Body of pancreas (tissue), 4 donors: ENCODE measurements around the gene BLOC1S5. TPM values are rescaled to one million over a fixed set of nuclear protein-coding genes. Genes with fewer than 3 reads are reported as not detected.

ENCODE experiments used
- ATAC-seq: fragments of 150-250 bp; one replicate; pipeline ENCODE4 v1.9.1; 2016
- DNase-seq, 4 donors: peaks; one replicate each; pipeline ENCODE4 v3.0.0-alpha.2; 2019
- H3K27ac ChIP-seq, 4 donors: fragments of 200-600 bp; sonication (generic); 1 replicate in 3 of 4; 2 replicates in 1 of 4; pipeline versions ENCODE4 v1.5.1 to v1.6.1; 2016 to 2019; ENCODE audit warnings: mild to moderate bottlenecking in 1 of 4, mixed read lengths in 1 of 4, moderate library complexity in 1 of 4
- H3K27me3 ChIP-seq, 2 donors: fragments of 200-600 bp; sonication (generic); one replicate each; pipeline ENCODE4 v1.6.0; 2016; ENCODE audit warnings: mild to moderate bottlenecking in 1 of 2
- H3K36me3 ChIP-seq, 2 donors: fragments of 200-600 bp; sonication (generic); replicated peaks in 1 of 2; 2 replicates each; pipeline ENCODE4 v1.5.1; 2016; ENCODE audit warnings: low read depth in 2 of 2; ENCODE audit not compliant: insufficient read depth in 1 of 2
- H3K4me1 ChIP-seq: fragments of 200-600 bp; sonication (generic); one replicate; pipeline ENCODE4 v1.6.0; 2016
- H3K4me3 ChIP-seq, 2 donors: fragments of 200-600 bp; sonication (generic); 1 replicate in 1 of 2; 2 replicates in 1 of 2; pipeline ENCODE4 v1.5.1; 2016 to 2019
- H3K9me3 ChIP-seq, 3 donors: fragments of 200-600 bp; sonication (generic); 1 replicate in 2 of 3; 2 replicates in 1 of 3; pipeline ENCODE4 v1.5.1; 2016
- CTCF ChIP-seq, 7 experiments: fragments of 450-650 bp in 4 of 7; fragments of 200-600 bp in 3 of 7; sonication (generic) in 3 of 7; IDR thresholded peaks; one replicate each; pipeline ENCODE4 v1.5.1; 2016 to 2019; ENCODE audit warnings: antibody characterized with exemption in 7 of 7
- POLR2A ChIP-seq, 3 donors: fragments of 450-650 bp; IDR thresholded peaks; one replicate each; pipeline ENCODE4 v1.6.1; 2016; ENCODE audit warnings: antibody characterized with exemption in 3 of 3, mild to moderate bottlenecking in 2 of 3
- WGBS, 2 donors: methylation state at CpG; one replicate each; pipeline ENCODE4 v1.1.5; 2017; 5-methylcytosine and 5-hydroxymethylcytosine counted together
- intact Hi-C: fragments of 100-400 bp; cut with DNase I; formaldehyde crosslinking; loops from one replicate; pipeline ENCODE4 v1.15.1; 2023
- total RNA-seq, 2 donors: library from RNA; depleted of rRNA; stranded (reverse); fragments of >200 nt; gene quantifications; one replicate each; pipeline ENCODE4 v1.1.0, GENCODE V29; 2016

The BLOC1S5 gene
- total RNA-seq, 2 donors from 2014 or later: 2.6 to 4.4 TPM

- 58 to 65% methylated on average over 3 of the region's 3 CpGs for WGBS, 2 donors
- H3K4me1 ChIP-seq: peaks cover 18% of the 10 kb centered on the region
- H3K27me3 ChIP-seq: no peaks in the 10 kb centered on the region
- no peak overlapping the region for H3K27ac ChIP-seq
- H3K4me3 ChIP-seq: no peak overlapping the region
- intact Hi-C loops: no loop called here
- TF ChIP-seq POLR2A (IDR thresholded peaks at IDR 0.05) (no peak), CTCF (IDR thresholded peaks at IDR 0.05) (no peak)
- DNase-seq (no peak), ATAC-seq (no peak)
- no peaks in the 10 kb centered on the region for H3K36me3 ChIP-seq
- no peaks in the 10 kb centered on the region for H3K9me3 ChIP-seq
Observed at GRCh38 chr6:7978736-7979135, 85.5 kb downstream of the BLOC1S5 start.

GRCh38 chr6:7976485-7977056 lies 87.6 kb downstream of the BLOC1S5 start:
- 88 to 97% methylated on average over 8 of the region's 8 CpGs for WGBS, 2 donors
- H3K4me3 ChIP-seq: no peak overlapping the region
- intact Hi-C loops: no loop called here
- no peaks in the 10 kb centered on the region for H3K9me3 ChIP-seq
- H3K27ac ChIP-seq: no peak overlapping the region
- H3K36me3 ChIP-seq: no peaks in the 10 kb centered on the region
- no peaks in the 10 kb centered on the region for H3K27me3 ChIP-seq
- TF ChIP-seq CTCF (IDR thresholded peaks at IDR 0.05) (no peak), POLR2A (IDR thresholded peaks at IDR 0.05) (no peak)
- ATAC-seq (no peak), DNase-seq (no peak)
- H3K4me1 ChIP-seq: peaks cover 18% of the 10 kb centered on the region

- peak; percentile 36 for ATAC-seq
- 30 to 32% methylated on average over 5 to 8 of the region's 8 CpGs for WGBS, 2 donors
- intact Hi-C loops: no loop called here
Observed at GRCh38 chr6:7975764-7976146, 88.4 kb downstream of the BLOC1S5 start.

GRCh38 chr6:7974938-7975763 lies 89.0 kb downstream of the BLOC1S5 start:
- peak; percentile 63 to 79 (median 71) for DNase-seq
- Histone ChIP-seq H3K4me3 (no peak overlapping the region), H3K27ac (peak overlapping the region in 2 of 4 donors; percentile 2 to 19), H3K36me3 (no peaks in the 10 kb centered on the region), H3K9me3 (no peaks in the 10 kb centered on the region), H3K4me1 (peaks cover 18% of the 10 kb centered on the region), H3K27me3 (no peaks in the 10 kb centered on the region)
- intact Hi-C loops: no loop called here
- WGBS, 2 donors: 12 to 16% methylated on average over 18 of the region's 18 CpGs
- peak; percentile 88 for ATAC-seq
- no peak for TF ChIP-seq POLR2A (IDR thresholded peaks at IDR 0.05)
- TF ChIP-seq CTCF (IDR thresholded peaks at IDR 0.05): no peak

More at GRCh38 chr6:7975764-7976146, 88.4 kb downstream of the BLOC1S5 start:
- peaks cover 18% of the 10 kb centered on the region for H3K4me1 ChIP-seq
- peak overlapping the region in 1 of 4 donors; percentile 19 for H3K27ac ChIP-seq
- no peaks in the 10 kb centered on the region for H3K27me3 ChIP-seq
- no peaks in the 10 kb centered on the region for H3K36me3 ChIP-seq
- H3K4me3 ChIP-seq: no peak overlapping the region
- H3K9me3 ChIP-seq: no peaks in the 10 kb centered on the region
- DNase-seq: peak in 3 of 4 donors; percentile 7 to 28 (median 14)
- TF ChIP-seq POLR2A (IDR thresholded peaks at IDR 0.05): no peak
- no peak for TF ChIP-seq CTCF (IDR thresholded peaks at IDR 0.05)
